ENCODE measurements around the gene UNKL. TPM values are rescaled to one million over a fixed set of nuclear protein-coding genes. Genes with fewer than 3 reads are reported as not detected.

UNKL gene
- total RNA-seq, 2 experiments from 2014 or later = 19.6 to 24.9 TPM

DNA sequence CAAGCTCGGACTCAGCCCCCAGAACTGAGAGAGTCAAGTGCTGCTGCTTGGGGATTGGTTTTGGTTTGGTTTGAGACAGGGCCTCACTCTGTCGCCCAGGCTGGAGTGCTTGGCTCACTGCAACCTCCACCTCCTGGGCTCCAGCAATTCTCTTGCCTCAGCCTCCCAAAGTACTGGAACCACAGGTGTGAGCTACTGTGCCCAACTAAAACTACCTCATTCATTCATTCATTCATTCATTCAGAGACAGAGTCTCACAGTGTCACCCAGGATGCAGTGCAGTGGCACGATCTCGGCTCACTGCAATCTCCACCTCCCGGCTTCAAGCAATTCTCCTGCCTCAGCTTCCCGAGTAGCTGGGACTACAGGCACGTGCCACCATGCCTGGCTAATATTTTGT is 24.7 kb downstream of the UNKL start:
- Mint-ChIP-seq H3K4me3 (no peak overlapping the region), H3K27me3 (ENCODE audit: low read depth) (no peaks in the 10 kb centered on the region), H3K9me3 (ENCODE audit: insufficient read depth) (no peaks in the 10 kb centered on the region), H3K36me3 (ENCODE audit: low read depth) (peaks cover 8% of the 10 kb centered on the region), H3K27ac (no peak overlapping the region), H3K4me1 (ENCODE audit: low read depth) (peaks cover 5% of the 10 kb centered on the region)
- ATAC-seq (no peak), DNase-seq (no peak)
- ChIA-PET CTCF (no interaction called here), POLR2A (interaction anchor here (0.9 kb wide), 1 partner anchor 11 kb away, joined by 3 read pairs; no protein-coding TSS in a partner anchor)

DNA sequence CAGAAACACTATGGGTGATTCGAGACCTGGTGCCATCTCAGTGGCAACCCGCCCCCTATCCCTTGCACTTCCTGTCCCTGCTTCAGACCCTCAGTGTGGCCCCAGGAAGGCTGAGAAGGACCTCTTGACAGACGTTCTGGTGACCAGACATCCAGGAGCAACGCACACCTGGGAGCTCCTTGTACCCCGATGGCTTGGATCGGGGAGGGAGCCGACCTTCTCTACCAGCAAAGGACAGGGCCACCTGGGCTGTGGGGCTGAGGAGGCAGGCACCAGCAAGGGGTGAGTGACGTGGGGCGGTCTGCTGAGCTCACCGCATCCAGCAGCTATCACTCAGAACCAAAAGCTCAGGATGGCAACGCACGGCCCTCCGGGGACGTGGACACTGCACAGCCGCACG is 27.2 kb downstream of the UNKL start:
- ChIA-PET POLR2A (no interaction called here), CTCF (no interaction called here)
- no peak overlapping the region for H3K27ac Mint-ChIP-seq
- no peak overlapping the region for H3K4me3 Mint-ChIP-seq
- peaks cover 5% of the 10 kb centered on the region for H3K4me1 Mint-ChIP-seq (ENCODE audit: low read depth)
- no peak for DNase-seq
- ATAC-seq = no peak
- H3K9me3 Mint-ChIP-seq (ENCODE audit: insufficient read depth) = no peaks in the 10 kb centered on the region
- H3K36me3 Mint-ChIP-seq (ENCODE audit: low read depth) = peaks cover 8% of the 10 kb centered on the region
- no peaks in the 10 kb centered on the region for H3K27me3 Mint-ChIP-seq (ENCODE audit: low read depth)

DNA sequence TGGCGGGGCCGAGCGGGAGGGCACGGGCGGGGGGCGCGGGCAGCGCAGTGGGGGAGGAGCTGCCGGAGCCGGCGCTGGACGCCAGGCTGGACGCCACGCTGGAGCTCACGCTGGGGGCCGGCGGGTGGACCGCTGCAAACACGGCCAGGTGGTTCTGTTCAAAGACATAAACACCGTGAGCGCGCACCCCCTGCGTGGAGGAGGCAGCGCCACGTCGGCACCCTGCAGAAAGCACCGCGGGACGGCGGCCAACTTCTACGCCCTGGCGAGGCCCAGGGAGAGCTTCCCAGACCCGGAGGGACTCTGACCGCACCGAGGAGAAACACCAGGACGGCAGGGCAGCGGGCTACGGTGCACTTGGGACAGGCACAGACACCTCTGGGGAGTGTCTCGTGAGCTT is 29.3 kb downstream of the UNKL start:
- Mint-ChIP-seq H3K27me3 (ENCODE audit: low read depth) (no peaks in the 10 kb centered on the region), H3K27ac (no peak overlapping the region), H3K4me1 (ENCODE audit: low read depth) (peaks cover 2% of the 10 kb centered on the region), H3K36me3 (ENCODE audit: low read depth) (peaks cover 5% of the 10 kb centered on the region), H3K9me3 (ENCODE audit: insufficient read depth) (no peaks in the 10 kb centered on the region), H3K4me3 (no peak overlapping the region)
- no peak for ATAC-seq
- ChIA-PET POLR2A (no interaction called here), CTCF (no interaction called here)
- DNase-seq = no peak

DNA sequence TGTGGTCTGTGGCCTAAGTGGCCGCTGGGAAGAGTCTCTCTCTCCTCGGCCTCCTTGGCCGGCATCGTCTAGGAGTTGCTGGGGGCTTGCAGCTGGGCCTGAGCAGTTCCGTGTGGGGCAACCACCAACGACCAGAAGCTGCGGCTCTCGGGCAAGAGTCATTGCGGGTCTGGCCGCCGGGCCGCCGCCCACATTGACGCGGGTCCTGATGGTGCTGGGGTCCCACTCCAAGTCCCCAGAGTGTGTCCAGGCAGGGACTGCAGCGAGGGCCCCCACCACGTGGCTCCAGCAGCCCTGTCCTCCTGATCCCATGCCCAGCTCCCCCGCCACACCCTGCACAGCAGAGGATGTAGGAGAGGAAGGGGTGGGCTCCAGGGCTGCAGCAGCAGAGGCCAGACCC is 30.9 kb downstream of the UNKL start:
- ChIA-PET CTCF (interaction anchor here (0.7 kb wide), 1 partner anchor 20 kb away, joined by 3 read pairs; no protein-coding TSS in a partner anchor), POLR2A (interaction anchor here (0.8 to 1.3 kb wide), 2 partner anchors 15 to 37 kb away, joined by 3 read pairs; no protein-coding TSS in a partner anchor)
- ATAC-seq (no peak), DNase-seq (no peak)
- Mint-ChIP-seq H3K4me1 (ENCODE audit: low read depth) (peaks cover 9% of the 10 kb centered on the region), H3K27me3 (ENCODE audit: low read depth) (no peaks in the 10 kb centered on the region), H3K27ac (no peak overlapping the region), H3K4me3 (no peak overlapping the region), H3K36me3 (ENCODE audit: low read depth) (peaks cover 3% of the 10 kb centered on the region), H3K9me3 (ENCODE audit: insufficient read depth) (no peaks in the 10 kb centered on the region)

DNA sequence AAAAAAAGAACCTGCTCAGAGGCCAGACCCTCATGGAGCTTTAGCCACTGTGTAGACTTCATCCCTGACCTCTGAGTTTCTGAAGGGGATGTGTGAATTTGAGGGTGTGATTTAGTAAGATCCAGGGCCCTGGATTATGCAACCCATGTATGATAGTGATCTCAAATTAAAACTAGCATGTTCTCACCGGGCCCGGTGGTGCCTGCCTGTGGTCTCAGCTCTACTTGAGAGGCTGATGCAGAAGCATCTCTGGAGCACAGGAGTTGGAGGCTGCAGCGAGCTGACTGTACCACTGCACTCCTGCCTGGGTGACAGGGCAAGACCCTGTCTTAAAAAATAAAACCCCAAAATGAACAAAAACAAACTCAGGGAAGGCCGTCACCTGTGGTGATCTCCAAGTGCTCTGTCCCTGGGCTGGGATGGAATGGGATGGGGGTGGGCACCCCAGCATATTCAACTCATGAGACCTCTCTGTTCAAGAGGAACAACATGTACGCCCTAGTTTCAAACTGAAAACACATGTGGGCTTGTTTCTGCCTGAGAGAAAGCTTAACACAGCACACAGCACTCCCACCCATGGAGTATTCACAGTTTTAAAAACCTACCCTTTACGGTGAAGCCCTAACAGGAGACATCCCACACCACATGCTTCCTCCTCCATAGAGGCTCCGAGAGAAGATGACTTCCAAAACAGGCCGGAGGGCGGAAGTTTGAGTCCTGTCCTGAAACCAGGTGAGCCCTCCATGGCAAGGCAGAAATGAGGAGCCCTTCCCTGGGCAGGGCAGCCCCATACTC is 32.7 kb downstream of the UNKL start:
- DNase-seq (no peak), ATAC-seq (no peak)
- Mint-ChIP-seq H3K27me3 (ENCODE audit: low read depth) (no peaks in the 10 kb centered on the region), H3K9me3 (ENCODE audit: insufficient read depth) (no peaks in the 10 kb centered on the region), H3K36me3 (ENCODE audit: low read depth) (peaks cover 3% of the 10 kb centered on the region), H3K4me3 (no peak overlapping the region), H3K27ac (no peak overlapping the region), H3K4me1 (ENCODE audit: low read depth) (peaks cover 19% of the 10 kb centered on the region)
- ChIA-PET POLR2A (no interaction called here), CTCF (no interaction called here)

DNA sequence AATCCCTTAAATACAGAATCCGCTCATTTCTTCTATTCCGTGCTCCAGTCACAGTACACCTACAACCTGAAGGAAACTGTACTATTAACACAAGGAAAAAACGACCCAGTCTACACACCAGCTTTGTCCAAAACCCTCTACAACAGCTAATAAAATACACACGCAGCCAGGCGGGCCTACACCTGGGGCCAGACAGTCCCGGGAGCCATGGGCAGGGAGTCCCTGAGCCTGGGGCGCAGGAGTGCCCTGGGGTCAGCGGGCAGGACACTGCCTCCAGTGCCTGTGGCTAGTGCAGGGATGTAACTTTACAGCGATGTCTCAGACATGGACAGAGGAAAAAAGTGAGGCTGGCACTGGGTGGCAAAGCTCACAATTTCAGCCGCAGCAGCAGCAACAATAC is 34.3 kb downstream of the UNKL start:
- no peak for DNase-seq
- peaks cover 3% of the 10 kb centered on the region for H3K36me3 Mint-ChIP-seq (ENCODE audit: low read depth)
- peak overlapping the region; percentile 71 for H3K4me3 Mint-ChIP-seq
- ATAC-seq = no peak
- ChIA-PET CTCF (interaction anchor here (1.1 to 2.9 kb wide), 2 partner anchors 17 to 79 kb away, joined by 3 to 13 read pairs; no protein-coding TSS in a partner anchor), POLR2A (interaction anchor here (0.9 to 2.5 kb wide), 4 partner anchors 16 to 69 kb away, joined by 3 to 9 read pairs (median 3); partner anchors contain the start of gene UQCC4)
- H3K27me3 Mint-ChIP-seq (ENCODE audit: low read depth) = no peaks in the 10 kb centered on the region
- peak overlapping the region; percentile 57 for H3K27ac Mint-ChIP-seq
- no peaks in the 10 kb centered on the region for H3K9me3 Mint-ChIP-seq (ENCODE audit: insufficient read depth)
- peaks cover 19% of the 10 kb centered on the region for H3K4me1 Mint-ChIP-seq (ENCODE audit: low read depth)

DNA sequence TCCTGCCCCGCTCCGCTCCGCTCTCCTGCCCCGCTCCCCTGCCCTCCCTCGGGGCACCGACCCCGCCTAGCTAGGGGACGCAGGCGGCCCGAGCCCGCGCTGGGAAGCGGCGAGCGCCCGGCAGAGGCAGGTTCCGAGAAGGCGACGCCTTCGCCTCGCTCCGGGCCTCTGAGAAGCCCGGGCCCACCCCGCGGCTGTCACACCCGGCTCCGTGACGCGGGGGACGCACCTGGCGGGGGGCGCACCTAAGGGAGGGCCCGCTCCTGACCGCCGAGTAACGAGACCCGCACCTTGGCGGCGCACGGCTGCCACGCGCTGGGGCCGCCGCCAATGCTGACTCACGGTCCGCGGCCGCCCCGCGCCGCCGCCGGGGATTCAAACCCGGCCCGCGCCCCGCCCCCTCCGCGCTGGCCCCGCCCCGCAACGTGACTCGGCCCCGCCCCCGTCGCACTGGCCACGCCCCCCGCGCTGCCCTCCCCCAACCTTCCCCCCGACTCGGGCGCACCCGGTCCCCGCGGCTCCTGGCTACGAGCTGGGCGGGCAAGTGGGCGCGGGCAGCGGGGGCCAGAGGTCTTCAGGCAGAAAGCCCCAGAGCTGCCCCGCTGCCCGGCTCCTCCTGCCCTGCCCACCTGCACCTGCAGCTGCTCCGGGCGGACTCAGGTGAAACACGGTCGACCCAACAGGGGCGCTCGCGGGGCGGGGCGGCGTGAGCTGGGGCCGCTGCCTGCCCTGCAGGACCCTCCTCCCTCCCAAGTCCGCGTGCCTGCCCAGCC is 35.0 kb downstream of the UNKL start:
- ATAC-seq (peak; percentile 82), DNase-seq (peak; percentile 74)
- Mint-ChIP-seq H3K4me3 (peak overlapping the region; percentile 75), H3K27me3 (ENCODE audit: low read depth) (no peaks in the 10 kb centered on the region), H3K9me3 (ENCODE audit: insufficient read depth) (no peaks in the 10 kb centered on the region), H3K27ac (peak overlapping the region; percentile 57), H3K36me3 (ENCODE audit: low read depth) (peaks cover 1% of the 10 kb centered on the region), H3K4me1 (ENCODE audit: low read depth) (peaks cover 19% of the 10 kb centered on the region)
- ChIA-PET CTCF (interaction anchor here (1.1 to 2.9 kb wide), 2 partner anchors 16 to 80 kb away, joined by 3 to 13 read pairs; no protein-coding TSS in a partner anchor), POLR2A (interaction anchor here (0.6 to 2.5 kb wide), 5 partner anchors 17 to 159 kb away, joined by 3 to 9 read pairs (median 3); partner anchors contain the start of gene UQCC4)

DNA sequence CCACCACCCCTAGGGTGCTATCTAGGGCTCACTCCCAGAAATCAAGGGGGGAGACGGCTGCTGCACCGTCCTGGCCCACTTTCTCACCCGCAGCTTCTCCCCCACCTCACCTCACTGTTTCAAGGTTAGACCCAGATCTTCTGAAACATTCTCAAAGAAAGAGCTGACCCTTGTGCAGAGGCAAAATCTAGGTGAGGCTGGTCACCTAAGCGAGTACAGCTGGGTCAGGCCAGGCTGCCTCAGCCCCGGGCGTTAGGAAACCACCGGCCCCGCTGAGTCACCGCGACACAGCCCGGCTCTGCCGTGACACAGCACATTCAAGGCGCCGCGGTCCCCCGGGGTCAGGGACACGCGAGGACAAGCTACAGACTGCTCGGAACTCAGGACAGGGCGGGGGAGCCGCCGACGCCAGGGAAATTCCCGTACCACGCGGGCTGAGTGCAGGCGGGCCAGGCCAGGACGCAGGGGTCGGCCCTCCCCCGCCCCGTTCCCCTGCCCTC is 35.6 kb downstream of the UNKL start:
- Mint-ChIP-seq H3K4me3 (peak overlapping the region; percentile 75), H3K4me1 (ENCODE audit: low read depth) (peaks cover 19% of the 10 kb centered on the region), H3K27ac (peak overlapping the region; percentile 41), H3K27me3 (ENCODE audit: low read depth) (no peaks in the 10 kb centered on the region), H3K9me3 (ENCODE audit: insufficient read depth) (no peaks in the 10 kb centered on the region), H3K36me3 (ENCODE audit: low read depth) (peaks cover 1% of the 10 kb centered on the region)
- DNase-seq (peak; percentile 62), ATAC-seq (no peak)
- CTCF ChIA-PET = interaction anchor here (2.9 kb wide), 1 partner anchor 16 kb away, joined by 13 read pairs; no protein-coding TSS in a partner anchor
- POLR2A ChIA-PET = interaction anchor here (0.6 to 2.5 kb wide), 5 partner anchors 15 to 327 kb away, joined by 3 to 9 read pairs (median 3); partner anchors contain the start of gene UQCC4

DNA sequence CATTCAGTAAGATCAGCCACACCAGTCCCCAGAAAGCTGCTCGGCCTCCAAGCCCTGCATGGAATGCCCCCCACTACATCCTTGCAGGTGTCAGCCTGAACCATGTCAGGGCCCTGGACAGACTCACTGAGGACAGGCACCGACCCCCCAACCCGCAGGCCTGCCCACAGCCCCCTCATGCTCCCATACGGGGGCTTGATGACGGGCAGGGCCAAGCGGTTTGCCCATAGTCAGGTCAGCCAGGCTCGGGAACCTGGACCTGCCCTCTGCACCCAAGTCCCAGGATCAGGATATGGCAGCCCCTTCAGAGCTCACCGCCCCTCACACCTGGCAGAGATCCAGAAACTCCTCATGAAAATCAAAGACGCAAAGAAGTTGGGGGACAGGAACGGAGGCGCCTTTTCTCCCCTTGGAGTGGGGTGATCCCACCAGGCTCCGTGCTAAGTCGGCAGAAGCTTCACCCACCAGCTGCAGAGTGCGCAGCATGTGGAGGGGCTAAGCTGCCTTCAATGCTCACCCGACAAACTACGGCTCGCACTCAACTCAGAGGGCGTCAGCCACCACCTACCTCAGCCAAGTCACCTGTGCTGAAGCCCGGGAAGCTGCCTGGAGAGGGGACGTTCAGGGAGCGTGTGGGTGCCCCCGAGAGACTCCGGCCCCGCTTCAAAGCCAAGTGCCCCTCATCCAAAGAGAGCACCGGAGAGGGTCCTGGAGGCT is 36.3 kb downstream of the UNKL start:
- ATAC-seq = no peak

DNA sequence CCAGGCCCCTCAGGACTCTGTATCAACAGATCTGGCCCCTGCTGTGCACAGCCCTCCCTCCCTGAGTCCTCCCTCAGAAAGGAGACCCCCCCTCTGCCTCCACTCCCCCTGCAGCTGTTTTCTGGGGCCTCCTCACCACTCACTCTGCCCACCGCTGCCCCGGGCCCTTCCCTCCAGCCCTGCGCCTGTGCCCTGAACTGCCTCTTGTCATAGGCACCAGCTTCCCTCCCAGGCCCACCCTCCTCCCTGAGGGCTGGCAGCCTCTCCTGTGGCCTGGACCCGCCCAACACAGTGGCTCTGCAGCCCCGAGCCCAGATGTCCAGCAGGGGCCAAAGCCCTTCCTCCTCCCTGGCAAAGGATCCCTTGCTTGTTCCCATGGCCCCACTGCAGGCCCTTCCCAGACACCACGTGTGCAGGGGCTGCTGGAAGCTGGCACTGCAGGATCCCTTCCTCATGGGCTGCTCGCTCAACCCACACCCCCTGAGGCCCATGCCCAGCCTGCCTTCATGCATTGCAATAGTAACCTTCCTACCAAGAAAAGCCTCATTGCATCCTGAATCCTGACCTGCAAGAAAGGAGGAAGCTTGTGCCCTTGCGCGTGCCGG is 37.0 kb downstream of the UNKL start:
- no peak overlapping the region for H3K27ac Mint-ChIP-seq
- H3K4me1 Mint-ChIP-seq (ENCODE audit: low read depth) = peaks cover 19% of the 10 kb centered on the region
- POLR2A ChIA-PET = interaction anchor here (2.5 kb wide), 1 partner anchor 43 kb away, joined by 9 read pairs; the partner anchor contains the start of gene UQCC4

More for the DNA sequence above, 36.3 kb downstream of the UNKL start:
- CTCF ChIA-PET = interaction anchor here (2.9 kb wide), 1 partner anchor 15 kb away, joined by 13 read pairs; no protein-coding TSS in a partner anchor
- Mint-ChIP-seq H3K27ac (peak overlapping the region; percentile 43), H3K36me3 (ENCODE audit: low read depth) (peaks cover 1% of the 10 kb centered on the region), H3K4me3 (peak overlapping the region; percentile 75), H3K9me3 (ENCODE audit: insufficient read depth) (no peaks in the 10 kb centered on the region), H3K27me3 (ENCODE audit: low read depth) (no peaks in the 10 kb centered on the region), H3K4me1 (ENCODE audit: low read depth) (peaks cover 19% of the 10 kb centered on the region)
- POLR2A ChIA-PET = interaction anchor here (0.8 to 2.5 kb wide), 3 partner anchors 14 to 327 kb away, joined by 3 to 9 read pairs (median 3); partner anchors contain the start of gene UQCC4
- DNase-seq = no peak

More for the DNA sequence above, 37.0 kb downstream of the UNKL start:
- DNase-seq (no peak), ATAC-seq (no peak)
- Mint-ChIP-seq H3K27me3 (ENCODE audit: low read depth) (no peaks in the 10 kb centered on the region), H3K36me3 (ENCODE audit: low read depth) (peaks cover 1% of the 10 kb centered on the region), H3K9me3 (ENCODE audit: insufficient read depth) (no peaks in the 10 kb centered on the region), H3K4me3 (no peak overlapping the region)
- CTCF ChIA-PET = no interaction called here
